ENCODE results near the gene CSF3. TPM values are rescaled to one million over a fixed set of nuclear protein-coding genes. Genes with fewer than 3 reads are reported as not detected.

Gene CSF3, protein sequence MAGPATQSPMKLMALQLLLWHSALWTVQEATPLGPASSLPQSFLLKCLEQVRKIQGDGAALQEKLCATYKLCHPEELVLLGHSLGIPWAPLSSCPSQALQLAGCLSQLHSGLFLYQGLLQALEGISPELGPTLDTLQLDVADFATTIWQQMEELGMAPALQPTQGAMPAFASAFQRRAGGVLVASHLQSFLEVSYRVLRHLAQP
- 0.92 and 1.8 TPM in 2 replicates for total RNA-seq

GRCh38 chr17:40015005-40015997 is at the start of gene CSF3:
CSF3 (plus strand) TSS chr17:40015440; CDS start chr17:40015475, 35 bp downstream.
- DNase-seq (ENCODE audit: low read depth, low spot score) = no peak

- no peak for DNase-seq (ENCODE audit: low read depth, low spot score)
These were observed 48.5 kb upstream of the CSF3 start for GRCh38 chr17:39966771-39967170.

DNA sequence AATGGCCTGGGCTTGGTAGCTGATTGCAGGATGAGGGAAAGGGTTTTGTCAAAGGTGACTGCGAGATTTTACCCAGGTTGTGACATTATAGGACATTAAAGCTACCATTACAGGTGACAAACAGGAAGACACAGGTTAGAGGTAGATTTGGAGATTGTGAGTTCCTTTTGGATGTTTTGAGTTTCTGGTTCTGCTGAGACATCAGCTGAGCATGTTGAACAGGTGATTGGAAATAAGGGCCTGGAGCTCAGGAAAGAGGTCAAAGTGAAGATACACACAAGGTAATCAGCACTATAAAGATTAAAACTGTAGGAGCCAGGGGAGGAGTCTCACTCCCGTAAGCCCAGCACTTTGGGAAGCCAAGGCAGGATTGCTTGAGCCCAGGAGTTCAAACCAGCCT is 46.5 kb upstream of the CSF3 start:
- DNase-seq (ENCODE audit: low read depth, low spot score) = no peak

GRCh38 chr17:39969375-39969774 is 45.9 kb upstream of the CSF3 start:
- DNase-seq (ENCODE audit: low read depth, low spot score) = no peak

- DNase-seq (ENCODE audit: low read depth, low spot score) = no peak
These were observed 45.0 kb upstream of the CSF3 start for GRCh38 chr17:39970157-39970692.

- DNase-seq (ENCODE audit: low read depth, low spot score) = no peak
These were observed 44.1 kb upstream of the CSF3 start for GRCh38 chr17:39971076-39971603.

DNA sequence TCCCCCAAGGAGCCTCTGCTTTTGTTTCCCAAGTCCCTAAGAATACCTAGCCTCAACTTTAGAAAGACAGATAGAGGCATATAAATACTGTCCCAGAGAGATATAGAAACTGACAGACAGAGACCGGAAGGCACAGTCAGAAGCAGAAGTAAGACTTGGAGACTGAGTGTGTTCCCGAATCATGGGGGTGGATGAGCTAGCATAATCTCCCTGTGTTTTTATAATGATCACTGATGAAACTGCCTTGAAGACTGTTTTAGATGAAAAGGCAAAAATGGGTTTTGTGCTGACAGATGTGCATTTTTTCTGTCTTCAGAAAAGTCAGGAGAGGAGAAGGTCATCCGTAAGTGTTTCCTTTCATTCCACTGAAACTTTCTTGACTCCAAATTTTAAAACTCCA is 43.0 kb upstream of the CSF3 start:
- no peak for DNase-seq (ENCODE audit: low read depth, low spot score)

- no peak for DNase-seq (ENCODE audit: low read depth, low spot score)
These were observed 41.7 kb upstream of the CSF3 start for GRCh38 chr17:39973496-39973895.

- no peak for DNase-seq (ENCODE audit: low read depth, low spot score)
These were observed 40.8 kb upstream of the CSF3 start for GRCh38 chr17:39974433-39974832.

GRCh38 chr17:39975801-39976200 is 39.4 kb upstream of the CSF3 start:
- DNase-seq (ENCODE audit: low read depth, low spot score) = no peak

GRCh38 chr17:39979016-39979670 is 36.1 kb upstream of the CSF3 start:
- no peak for DNase-seq (ENCODE audit: low read depth, low spot score)

GRCh38 chr17:39979893-39980350 is 35.3 kb upstream of the CSF3 start:
- DNase-seq (ENCODE audit: low read depth, low spot score) = no peak

DNA sequence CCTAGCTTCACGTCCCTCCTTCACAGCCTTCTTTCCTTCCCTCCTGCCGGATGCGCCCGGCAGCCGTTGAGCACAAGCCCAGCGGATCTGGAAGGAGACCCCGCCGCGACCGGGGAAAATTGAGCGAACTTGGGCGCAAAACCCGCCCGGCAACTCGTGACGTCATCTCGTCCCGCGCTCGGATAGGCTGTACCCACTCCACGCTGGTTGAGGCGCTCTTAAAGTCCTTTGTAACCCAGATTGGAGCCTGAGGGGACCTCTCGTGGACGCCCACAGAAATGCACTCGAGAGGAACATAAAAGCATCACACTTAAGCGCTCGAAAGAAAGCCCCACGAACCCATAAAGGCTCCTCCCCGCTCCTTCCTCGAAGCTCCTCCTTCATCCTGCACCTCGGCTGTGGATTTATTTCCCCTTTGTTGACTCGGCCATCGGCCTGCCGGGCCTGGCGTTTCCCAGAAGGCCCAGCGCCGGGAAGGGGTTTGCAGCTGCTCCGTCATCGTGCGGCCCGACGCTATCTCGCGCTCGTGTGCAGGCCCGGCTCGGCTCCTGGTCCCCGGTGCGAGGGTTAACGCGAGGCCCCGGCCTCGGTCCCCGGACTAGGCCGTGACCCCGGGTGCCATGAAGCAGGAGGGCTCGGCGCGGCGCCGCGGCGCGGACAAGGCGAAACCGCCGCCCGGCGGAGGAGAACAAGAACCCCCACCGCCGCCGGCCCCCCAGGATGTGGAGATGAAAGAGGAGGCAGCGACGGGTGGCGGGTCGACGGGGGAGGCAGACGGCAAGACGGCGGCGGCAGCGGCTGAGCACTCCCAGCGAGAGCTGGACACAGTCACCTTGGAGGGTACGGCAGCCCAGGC is 34.7 kb upstream of the CSF3 start, which contains the start of gene PSMD3:
PSMD3 (plus strand) TSS at position 457 of the 856 bp plus-strand sequence; CDS start at position 621, 164 bp downstream.
- DNase-seq (ENCODE audit: low read depth, low spot score) = peak; percentile 99

- DNase-seq (ENCODE audit: low read depth, low spot score) = no peak
These were observed 34.0 kb upstream of the CSF3 start for GRCh38 chr17:39981207-39981741.

DNA sequence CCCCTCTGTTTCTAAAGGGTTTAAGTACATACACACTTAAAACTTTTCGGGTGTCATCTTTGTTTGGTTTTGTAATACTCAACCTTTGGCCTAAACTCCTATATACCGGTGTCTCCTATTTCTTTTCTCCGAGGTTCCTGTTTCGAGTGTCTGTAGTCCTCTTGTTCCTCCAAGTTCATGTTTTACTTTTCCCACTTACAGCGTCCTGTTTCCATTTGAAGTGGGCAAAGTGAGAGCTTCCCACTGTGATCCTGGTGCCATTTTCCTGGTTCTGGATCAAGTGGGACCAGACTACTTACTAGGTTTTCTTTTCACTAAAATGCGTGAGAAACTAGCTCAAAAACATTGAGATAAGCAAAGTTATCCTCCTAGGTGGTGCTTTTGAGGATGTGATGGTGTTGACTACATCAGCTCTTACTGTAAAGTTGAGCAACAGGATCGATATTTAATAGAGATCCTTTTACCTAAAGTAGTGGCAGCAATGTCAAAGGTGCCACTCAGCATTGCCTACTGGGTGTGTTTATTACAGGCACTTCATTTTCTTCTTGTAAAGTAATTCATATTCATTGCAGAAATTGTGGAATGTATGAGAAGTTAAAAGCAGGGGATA is 33.4 kb upstream of the CSF3 start:
- no peak for DNase-seq (ENCODE audit: low read depth, low spot score)

GRCh38 chr17:39988206-39988810 is 26.9 kb upstream of the CSF3 start:
- no peak for DNase-seq (ENCODE audit: low read depth, low spot score)

GRCh38 chr17:39994448-39994847 is 20.8 kb upstream of the CSF3 start:
- DNase-seq (ENCODE audit: low read depth, low spot score) = no peak

DNA sequence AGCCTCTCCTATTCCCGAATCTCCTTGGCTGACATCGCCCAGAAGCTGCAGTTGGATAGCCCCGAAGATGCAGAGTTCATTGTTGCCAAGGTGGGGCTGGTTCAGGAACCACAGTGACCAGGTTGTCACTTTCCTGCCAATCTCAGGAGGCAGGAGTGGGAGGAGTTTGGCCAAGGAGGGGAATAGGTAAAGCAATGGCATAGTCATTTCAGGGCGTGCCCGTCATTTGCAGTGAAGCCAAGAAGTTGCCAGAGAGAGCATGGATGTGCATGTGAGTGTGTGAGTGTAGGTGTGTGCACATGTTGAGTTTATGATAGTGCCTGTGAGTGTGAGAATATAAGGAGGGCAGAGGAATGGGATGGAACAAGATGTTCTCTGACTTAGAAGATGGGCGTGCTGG is 19.8 kb upstream of the CSF3 start:
- DNase-seq (ENCODE audit: low read depth, low spot score) = no peak

DNA sequence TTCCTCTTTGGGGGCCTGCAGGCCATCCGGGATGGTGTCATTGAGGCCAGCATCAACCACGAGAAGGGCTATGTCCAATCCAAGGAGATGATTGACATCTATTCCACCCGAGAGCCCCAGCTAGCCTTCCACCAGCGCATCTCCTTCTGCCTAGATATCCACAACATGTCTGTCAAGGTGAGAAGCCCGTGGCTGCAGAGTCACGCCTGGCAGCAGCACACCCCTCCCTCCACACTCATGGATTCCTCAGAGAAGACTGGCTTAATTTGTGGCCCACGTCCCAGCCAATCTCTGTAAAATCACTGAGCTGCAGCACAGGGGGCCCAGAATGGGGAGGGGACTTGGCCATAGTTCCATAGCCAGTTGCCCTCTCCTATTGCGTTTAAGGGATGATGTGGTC is 19.1 kb upstream of the CSF3 start:
- no peak for DNase-seq (ENCODE audit: low read depth, low spot score)

Measured in pulmonary artery endothelial cell (primary cell).